BJ (cell line): ENCODE results near the gene GTF2IRD1. TPM values are rescaled to one million over a fixed set of nuclear protein-coding genes. Genes with fewer than 3 reads are reported as not detected.
"Not testable (repeated sequence)": the region's sequence is repeated elsewhere in the genome, so short reads cannot be mapped to it uniquely, and the experiment has no call there.

ENCODE experiments used
- CTCF ChIA-PET: fragments of 350-600 bp; formaldehyde crosslinking; extraction: SDS; loops from one replicate; lab custom pipeline; 2021; ENCODE audit warnings: antibody characterized with exemption, inconsistent platforms; lab: Yijun Ruan, JAX
- POLR2A ChIA-PET: fragments of 300-600 bp; sonication (Branson Sonifier 250); formaldehyde crosslinking; extraction: SDS; loops from one replicate; lab custom pipeline; 2021; ENCODE audit warnings: antibody characterized with exemption; lab: Charles Lee
- DNase-seq: peaks from one replicate; pipeline ENCODE4 v3.0.0-alpha.2; 2011; ENCODE audit warnings: low read depth
- H3K27me3 ChIP-seq: 2 replicates; pipeline ENCODE4 v1.6.0; 2011; ENCODE audit warnings: low read length; ENCODE audit not compliant: control insufficient read depth, insufficient read depth
- H3K36me3 ChIP-seq: 2 replicates; pipeline ENCODE4 v1.5.1; 2011; ENCODE audit warnings: low read length; ENCODE audit not compliant: control insufficient read depth, insufficient read depth
- H3K4me3 ChIP-seq: 2 replicates; pipeline ENCODE4 v1.5.1; 2011; ENCODE audit warnings: low read depth, mild to moderate bottlenecking, control low read depth, low read length
- polyA plus RNA-seq: library from polyadenylated mRNA; depleted of rRNA; stranded (reverse); fragments of >200 nt; gene quantifications from 2 replicates; pipeline ENCODE4 v1.2.3, GENCODE V29; 2011; rRNA removed
- small RNA-seq: library from RNA; depleted of rRNA; stranded (forward); fragments of <200 nt; gene quantifications from one replicate; pipeline ENCODE3, GENCODE V24; 2012; ENCODE audit warnings: low replicate concordance, low read depth; ENCODE audit not compliant: insufficient read length

The GTF2IRD1 gene
- polyA plus RNA-seq, 1 experiment, result 29.0 TPM

GRCh38 chr7:74651133-74651504, 197.4 kb downstream of the GTF2IRD1 start:
- POLR2A ChIA-PET, CTCF ChIA-PET, H3K27me3 ChIP-seq, DNase-seq, H3K4me3 ChIP-seq, H3K36me3 ChIP-seq: not testable (repeated sequence)

Small RNA genes lying within 50 kb of the gene (small RNA-seq; reads per million reads assigned to genes)
- not detected for gene RNA5SP233

Other genes with a start within 250 kb of the GTF2IRD1 start
- gene LAT2, start 243.9 kb upstream of the GTF2IRD1 start, polyA plus RNA-seq, result 0.34 and 0.59 TPM in 2 replicates
- gene RFC2, start 199.5 kb upstream of the GTF2IRD1 start, polyA plus RNA-seq, result 19.4 and 22.1 TPM in 2 replicates
- 4.0 and 5.6 TPM in 2 replicates for gene CLIP2, start 164.5 kb upstream of the GTF2IRD1 start, polyA plus RNA-seq
- gene GTF2I, start 203.8 kb downstream of the GTF2IRD1 start, polyA plus RNA-seq, result 30.7 and 37.4 TPM in 2 replicates